Measurements from ENCODE around the gene GLDN. TPM values are rescaled to one million over a fixed set of nuclear protein-coding genes. Genes with fewer than 3 reads are reported as not detected.

The GLDN gene
- total RNA-seq, 1 experiment from 2014 or later = 0.77 TPM

- Mint-ChIP-seq H3K27me3 (ENCODE audit: low read depth) (no peaks in the 10 kb centered on the region), H3K36me3 (no peaks in the 10 kb centered on the region), H3K27ac (no peak overlapping the region), H3K4me1 (no peaks in the 10 kb centered on the region), H3K9me3 (no peaks in the 10 kb centered on the region), H3K4me3 (no peak overlapping the region)
- peak; percentile 47 for ATAC-seq
- POLR2A ChIA-PET = no interaction called here
- DNase-seq (ENCODE audit: low spot score) = no peak
- no peak for TF ChIP-seq USF2 (CRISPR knock-in tag; IDR thresholded peaks at IDR 0.05)
- no peak for TF ChIP-seq TP53 (CRISPR knock-in tag; IDR thresholded peaks at IDR 0.05)
- TF ChIP-seq CREB1 (CRISPR knock-in tag; IDR thresholded peaks at IDR 0.05) = no peak
- no peak for TF ChIP-seq ELF4 (CRISPR knock-in tag; IDR thresholded peaks at IDR 0.05; ENCODE audit: low read depth)
- TF ChIP-seq PREB (CRISPR knock-in tag; IDR thresholded peaks at IDR 0.05; ENCODE audit: borderline replicate concordance) = no peak
- TF ChIP-seq E2F1 (CRISPR knock-in tag; IDR thresholded peaks at IDR 0.05) = no peak
- no peak for TF ChIP-seq AFF4 (CRISPR knock-in tag; IDR thresholded peaks at IDR 0.05; ENCODE audit: borderline replicate concordance)
- no peak for TF ChIP-seq ESRRA (CRISPR knock-in tag; IDR thresholded peaks at IDR 0.05; ENCODE audit: borderline replicate concordance)
- no peak for TF ChIP-seq ETV6 (CRISPR knock-in tag; IDR thresholded peaks at IDR 0.05)
- TF ChIP-seq JUN (CRISPR knock-in tag; IDR thresholded peaks at IDR 0.05) = no peak
- TF ChIP-seq GABPB1 (CRISPR knock-in tag; IDR thresholded peaks at IDR 0.05) = no peak
- no peak for TF ChIP-seq CTCF (IDR thresholded peaks at IDR 0.05)
- TF ChIP-seq TEAD4 (CRISPR knock-in tag; IDR thresholded peaks at IDR 0.05) = no peak
- TF ChIP-seq EMX1 (CRISPR knock-in tag; IDR thresholded peaks at IDR 0.05) = no peak
- no peak for TF ChIP-seq STAT6 (CRISPR knock-in tag; conservative IDR thresholded peaks at IDR 0.05; ENCODE audit: low read depth)
- TF ChIP-seq ZNF396 (CRISPR knock-in tag; IDR thresholded peaks at IDR 0.05; ENCODE audit: borderline replicate concordance) = no peak
- no peak for TF ChIP-seq ZNF121 (CRISPR knock-in tag; IDR thresholded peaks at IDR 0.05)
- no peak for TF ChIP-seq SMAD3 (CRISPR knock-in tag; IDR thresholded peaks at IDR 0.05; ENCODE audit: borderline replicate concordance)
- no peak for TF ChIP-seq FOXK1 (CRISPR knock-in tag; IDR thresholded peaks at IDR 0.05)
- TF ChIP-seq GTF2I (CRISPR knock-in tag; conservative IDR thresholded peaks at IDR 0.05) = no peak
- CTCF ChIA-PET = interaction anchor here (1.2 to 2.4 kb wide), 5 partner anchors 19 to 200 kb away, joined by 3 to 10 read pairs (median 5); no protein-coding TSS in a partner anchor
These were observed 21.9 kb downstream of the GLDN start for GRCh38 chr15:51363383-51363782.

Data from WTC11 (cell line).